HG03571 (cell line): ENCODE measurements around the gene ZNF630.
A peak's percentile ranks its signal among the peaks of the same experiment; 100 is the strongest.
"Not testable (repeated sequence)": the region's sequence is repeated elsewhere in the genome, so short reads cannot be mapped to it uniquely, and the experiment has no call there.

Source experiments
- ATAC-seq: cut with Tn5 transposase; IDR thresholded peaks from one replicate; pipeline ENCODE4 v1.9.1; 2021; ENCODE audit not compliant: unreplicated experiment

The ZNF630 gene

DNA sequence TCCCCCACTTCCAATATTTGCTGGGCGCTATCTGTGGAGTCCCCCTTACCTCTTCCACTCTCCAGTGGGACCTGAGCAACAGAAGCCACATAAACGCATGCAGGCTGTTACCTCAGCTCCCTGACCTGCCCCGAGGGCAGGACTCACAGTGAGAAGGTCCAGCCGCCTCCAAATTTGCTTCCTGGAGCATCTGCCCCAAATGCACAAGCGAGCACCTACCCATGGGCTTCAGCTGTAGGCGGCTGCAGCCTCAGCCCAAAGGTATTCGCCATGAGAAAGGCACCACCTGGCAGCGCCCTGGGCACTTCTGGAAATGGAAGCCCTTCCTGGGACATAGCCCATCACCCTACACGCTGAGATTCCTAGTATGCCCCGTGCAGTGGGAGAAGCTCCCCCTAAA lies 41.2 kb downstream of the ZNF630 start:
- no peak for ATAC-seq

- no peak for ATAC-seq
These were observed 43.3 kb downstream of the ZNF630 start for GRCh38 chrX:48028091-48028490.

DNA sequence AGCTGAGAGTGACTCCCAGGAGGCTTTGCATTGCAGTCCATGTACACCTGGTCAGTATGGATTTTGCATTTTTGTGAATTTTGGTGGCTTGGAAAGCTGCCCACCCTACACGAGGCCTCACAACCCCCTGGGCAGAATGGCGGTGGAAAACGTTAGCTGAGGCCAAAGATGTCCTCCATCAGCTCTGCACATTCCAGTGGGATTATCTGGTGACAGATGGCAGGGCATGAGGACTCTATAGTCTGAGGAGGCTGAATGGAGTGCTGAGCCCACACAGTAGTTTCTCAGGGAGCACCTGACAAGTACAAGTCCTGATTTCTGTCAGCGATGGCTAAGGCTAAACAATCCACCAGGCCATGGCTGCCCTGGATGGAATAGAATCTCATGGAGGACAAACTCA lies 43.9 kb downstream of the ZNF630 start:
- ATAC-seq: not testable (repeated sequence)

DNA sequence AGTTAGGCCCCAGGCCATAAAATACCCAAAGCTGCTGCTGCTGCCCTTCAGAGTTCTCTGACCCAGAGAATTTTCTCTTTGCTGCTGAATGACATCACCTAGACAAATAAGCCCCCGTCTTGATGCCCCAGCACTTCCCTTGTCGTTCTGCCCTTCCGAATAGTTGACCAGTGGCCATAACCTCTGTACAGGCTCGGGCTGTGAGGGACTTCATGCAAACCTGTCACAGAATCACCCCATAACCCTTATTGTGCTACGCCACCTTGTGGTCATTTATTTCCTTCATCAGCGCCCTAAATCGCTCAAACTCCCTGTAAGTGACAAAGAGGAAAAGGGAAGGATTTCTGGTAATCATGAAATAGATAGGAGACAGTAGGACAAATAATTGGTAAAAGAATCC lies 45.9 kb downstream of the ZNF630 start:
- no peak for ATAC-seq

DNA sequence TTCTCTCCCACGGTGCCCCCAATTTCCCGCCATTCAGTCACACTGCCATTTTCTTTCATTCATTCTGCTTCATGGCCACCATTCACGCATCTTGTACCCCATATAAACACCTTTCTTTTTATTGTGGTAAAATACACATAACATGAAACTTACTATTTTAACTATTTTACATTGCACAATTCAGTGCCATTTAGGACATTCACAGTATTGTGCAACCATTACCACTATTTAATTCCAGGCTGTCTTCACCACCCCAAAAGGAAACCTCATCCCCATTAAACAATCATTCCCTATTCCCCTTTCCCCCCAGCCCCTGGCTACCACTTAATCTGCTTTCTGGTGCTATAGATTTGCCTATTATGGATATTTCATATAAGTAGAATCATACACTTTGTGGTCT lies 48.7 kb downstream of the ZNF630 start:
- no peak for ATAC-seq

- ATAC-seq: no peak
These were observed 49.3 kb downstream of the ZNF630 start for GRCh38 chrX:48022100-48022499.

GRCh38 chrX:48021026-48021900 lies 50.2 kb downstream of the ZNF630 start:
- ATAC-seq: peak; percentile 75

- not testable (repeated sequence) for ATAC-seq
These were observed 51.0 kb downstream of the ZNF630 start for GRCh38 chrX:48020472-48020871.

DNA sequence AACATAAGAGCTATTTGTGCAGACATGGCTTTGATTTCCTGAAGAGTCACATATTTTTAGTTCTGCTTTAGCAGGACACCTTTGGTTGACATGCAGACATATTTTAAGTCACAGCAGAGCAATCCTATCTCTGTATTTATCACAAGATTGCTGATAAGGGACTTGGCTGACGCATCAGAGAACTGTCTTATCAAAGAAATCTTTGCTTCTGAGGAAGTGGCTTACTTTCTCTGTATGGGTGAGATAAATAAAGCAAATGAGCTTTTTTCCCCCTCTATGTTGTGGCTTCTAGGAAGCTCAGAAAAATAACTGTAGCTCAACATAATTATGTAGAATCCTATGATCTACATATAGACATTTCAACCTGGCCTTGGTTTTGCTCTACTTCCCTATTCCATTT lies 51.5 kb downstream of the ZNF630 start:
- ATAC-seq: not testable (repeated sequence)

GRCh38 chrX:48016583-48017310 lies 54.7 kb downstream of the ZNF630 start:
- not testable (repeated sequence) for ATAC-seq

- ATAC-seq: not testable (repeated sequence)
These were observed 61.9 kb downstream of the ZNF630 start for GRCh38 chrX:48009445-48009960.
